ENCODE results near the gene PIP4K2C. TPM values are rescaled to one million over a fixed set of nuclear protein-coding genes. Genes with fewer than 3 reads are reported as not detected.
A peak's percentile ranks its signal among the peaks of the same experiment; 100 is the strongest.

The PIP4K2C gene
- 10 to 100 TPM; 41.6 to 47.4 (median 45.1) TPM for polyA plus RNA-seq (ENCODE audit: insufficient read length in 4 of 4)

DNA sequence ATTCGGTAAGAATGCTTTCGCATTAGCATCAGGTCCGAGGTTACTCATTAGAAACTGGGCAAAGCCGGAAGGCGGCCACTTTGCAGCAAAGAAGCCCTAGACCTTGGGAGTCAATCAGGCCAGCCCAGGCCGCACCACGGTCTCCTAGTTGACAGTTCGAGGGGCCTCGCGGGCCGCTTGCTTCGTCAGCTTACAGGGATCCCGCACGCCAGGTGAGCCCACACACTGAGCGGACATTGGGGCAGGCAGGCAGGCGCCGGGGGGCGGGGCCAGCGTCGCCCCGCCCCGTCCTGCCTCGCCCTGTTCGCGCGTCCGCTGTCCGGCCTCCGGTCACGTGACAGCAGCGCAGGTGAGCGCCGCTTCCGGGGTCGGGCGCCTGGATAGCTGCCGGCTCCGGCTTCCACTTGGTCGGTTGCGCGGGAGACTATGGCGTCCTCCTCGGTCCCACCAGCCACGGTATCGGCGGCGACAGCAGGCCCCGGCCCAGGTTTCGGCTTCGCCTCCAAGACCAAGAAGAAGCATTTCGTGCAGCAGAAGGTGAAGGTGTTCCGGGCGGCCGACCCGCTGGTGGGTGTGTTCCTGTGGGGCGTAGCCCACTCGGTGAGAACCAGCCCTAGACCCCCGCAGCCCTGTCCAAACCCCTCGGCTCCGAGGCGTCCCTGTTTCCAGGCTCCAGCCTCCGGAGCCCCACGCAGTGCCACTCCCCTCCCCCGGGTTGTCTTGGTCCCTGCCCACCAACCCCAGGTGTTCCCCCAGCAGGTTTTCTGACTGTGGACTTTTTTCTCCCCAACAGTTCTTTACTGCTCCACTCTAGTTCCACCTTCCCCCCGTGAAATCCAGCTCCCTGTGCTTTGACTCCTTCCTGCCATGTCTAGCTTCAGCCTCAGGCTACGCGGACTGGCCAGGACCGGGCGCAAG lies at the start of gene PIP4K2C:
PIP4K2C (plus strand) TSS at position 329 of the 918 bp plus-strand sequence; CDS start at position 427, 98 bp downstream.
- peak in 2 of 4 donors; percentile 65 to 76 for DNase-seq (ENCODE audit: low read depth in 4 of 4, low spot score in 3 of 4)

DNA sequence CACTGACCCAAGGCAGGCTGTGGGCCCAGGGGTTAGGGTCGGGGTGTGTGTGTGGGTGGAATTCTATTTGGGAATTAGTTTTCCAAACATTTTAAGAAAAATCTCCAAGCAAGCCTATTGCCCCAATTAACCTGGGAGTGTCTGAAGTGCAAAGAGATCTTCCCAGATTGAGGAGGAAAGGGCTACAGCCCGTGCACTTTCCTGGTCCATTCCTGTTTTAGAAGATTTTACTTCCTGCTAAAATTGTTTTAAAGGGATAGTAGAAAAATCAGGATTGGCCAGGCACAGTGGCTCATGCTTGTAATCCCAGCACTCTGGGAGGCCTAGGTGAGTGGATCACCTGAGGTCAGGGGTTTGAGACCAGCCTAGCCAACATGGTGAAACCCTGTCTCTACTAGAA lies 49.3 kb upstream of the PIP4K2C start:
- no peak for DNase-seq (ENCODE audit: low read depth in 4 of 4, low spot score in 3 of 4)

DNA sequence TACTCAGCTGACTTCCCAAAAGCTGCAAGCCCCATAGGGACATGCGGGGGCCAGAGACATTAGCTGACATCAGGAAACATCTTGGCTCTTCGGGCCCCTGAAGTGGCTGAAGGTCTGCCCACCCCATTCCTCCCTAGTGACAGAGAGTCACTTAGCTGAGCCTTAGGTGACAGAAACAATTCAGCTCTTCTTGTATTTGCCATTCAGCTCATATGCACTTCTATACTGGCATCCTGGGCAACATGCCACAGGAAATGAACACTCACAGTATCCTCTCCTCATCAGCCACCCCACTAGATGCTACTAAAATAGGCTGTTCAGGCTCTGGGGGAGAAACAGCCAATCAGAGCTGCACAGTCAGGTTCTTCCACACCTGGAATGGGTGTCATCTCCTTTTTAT lies 47.4 kb upstream of the PIP4K2C start:
- no peak for DNase-seq (ENCODE audit: low read depth in 4 of 4, low spot score in 3 of 4)

DNA sequence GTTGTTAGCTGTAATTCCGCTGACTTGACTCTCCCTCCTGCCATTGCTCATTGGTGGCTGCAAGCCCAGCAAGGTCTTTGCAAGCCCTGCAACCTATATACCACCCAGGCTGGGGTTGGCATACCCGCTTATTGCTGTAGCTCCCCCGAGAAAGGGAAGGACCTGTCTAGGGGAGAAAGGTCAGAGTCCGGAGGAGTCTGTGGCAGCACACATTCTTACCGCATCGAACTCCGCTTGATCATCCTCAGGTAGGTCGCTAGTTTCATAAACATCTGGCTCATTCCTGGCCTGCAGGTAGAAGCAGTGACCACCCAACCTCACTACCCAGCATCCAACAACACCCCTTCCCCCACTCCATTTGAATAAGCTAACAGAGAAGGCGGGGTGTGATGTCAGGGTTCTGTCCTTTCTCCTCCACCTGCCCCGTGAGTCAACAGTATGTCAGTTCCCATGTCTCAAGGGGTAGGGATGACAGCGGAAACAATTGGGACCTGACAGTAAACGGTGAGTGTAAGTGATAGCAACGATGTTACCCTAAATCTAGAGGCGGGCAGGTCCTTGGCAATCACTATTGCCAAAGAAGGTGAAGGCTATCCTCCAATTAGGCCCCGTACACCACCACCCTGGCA lies 45.1 kb upstream of the PIP4K2C start:
- DNase-seq (ENCODE audit: low read depth in 4 of 4, low spot score in 3 of 4): no peak

DNA sequence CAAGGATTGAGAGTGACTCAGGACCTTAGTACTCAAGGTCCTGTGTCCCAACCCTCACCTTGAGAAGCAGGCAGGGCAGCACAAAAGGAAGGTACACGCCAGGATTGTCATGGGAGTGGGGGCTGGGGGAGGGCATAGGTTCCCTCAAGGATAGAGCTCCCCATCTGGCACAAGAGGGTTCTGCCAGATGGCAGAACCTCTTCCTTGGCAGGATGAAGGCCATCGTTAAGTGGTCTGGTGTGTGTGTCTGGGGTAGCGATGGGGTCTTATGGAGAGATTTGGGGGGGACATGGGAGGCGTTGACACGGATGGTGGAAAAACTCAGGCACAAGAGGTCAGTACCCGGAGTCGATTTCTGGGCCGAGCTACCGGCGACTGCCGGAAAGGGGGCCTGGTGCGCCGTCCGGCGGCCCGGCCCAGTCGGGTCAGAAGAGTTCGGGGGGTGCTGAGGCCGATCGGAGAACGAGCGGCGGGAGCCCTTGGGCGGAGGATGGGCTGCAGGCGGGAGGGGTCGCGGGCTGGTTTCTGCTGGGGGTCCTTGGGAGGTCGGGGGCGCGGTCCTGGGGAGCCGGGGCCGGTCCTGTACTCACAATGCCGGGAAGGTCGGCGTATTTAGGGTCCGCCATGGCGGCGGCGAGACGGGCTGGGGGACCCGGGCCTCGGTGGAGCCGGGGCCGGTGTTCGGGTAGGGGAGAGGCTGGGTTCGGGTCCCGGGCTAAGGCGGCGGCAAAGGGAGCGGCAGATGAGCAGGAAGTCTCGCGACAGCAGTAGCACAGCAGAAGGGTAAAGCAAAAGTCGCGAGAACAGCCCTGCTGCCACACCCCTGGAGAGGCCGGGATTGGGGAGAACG lies 44.3 kb upstream of the PIP4K2C start, which contains the start of gene DCTN2:
DCTN2 (minus strand) TSS at position 755 of the 850 bp plus-strand sequence; CDS start at position 626, 129 bp downstream.
- DNase-seq (ENCODE audit: low read depth in 4 of 4, low spot score in 3 of 4): peak; percentile 89 to 94 (median 93)

DNA sequence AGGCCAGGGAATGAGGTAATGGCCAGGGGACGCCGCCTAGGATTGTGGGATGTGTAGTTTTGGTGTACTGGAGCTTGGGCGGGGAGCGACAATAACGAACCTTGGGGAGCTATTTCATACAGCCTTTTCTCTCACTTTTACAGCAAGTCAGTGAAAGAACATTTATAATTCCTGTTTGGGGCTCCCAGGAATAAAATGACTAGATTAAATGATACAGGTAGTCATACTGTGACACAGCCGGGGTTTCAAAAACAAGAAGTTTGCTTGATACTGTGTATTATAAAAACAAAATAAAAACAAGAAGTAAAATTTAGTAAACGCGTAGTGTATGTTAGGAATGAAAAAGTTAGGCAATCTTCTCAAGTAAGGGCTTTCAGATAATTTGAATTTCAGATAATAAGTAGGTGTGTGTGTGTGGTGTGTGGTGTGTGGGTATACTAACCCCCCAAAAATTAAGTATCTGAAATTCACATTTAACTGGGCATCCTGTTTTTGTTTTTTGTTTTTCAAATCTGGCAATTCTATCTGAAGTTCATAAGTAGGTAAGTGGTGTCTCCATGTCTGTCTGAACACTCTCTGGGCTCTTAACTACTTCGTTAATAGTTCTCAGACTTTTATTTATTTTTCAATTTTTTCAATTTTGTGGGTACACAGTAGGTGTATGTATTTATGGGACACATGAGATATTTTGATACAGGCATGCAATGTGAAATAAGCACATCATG lies 43.5 kb upstream of the PIP4K2C start:
- DNase-seq (ENCODE audit: low read depth in 4 of 4, low spot score in 3 of 4): no peak

DNA sequence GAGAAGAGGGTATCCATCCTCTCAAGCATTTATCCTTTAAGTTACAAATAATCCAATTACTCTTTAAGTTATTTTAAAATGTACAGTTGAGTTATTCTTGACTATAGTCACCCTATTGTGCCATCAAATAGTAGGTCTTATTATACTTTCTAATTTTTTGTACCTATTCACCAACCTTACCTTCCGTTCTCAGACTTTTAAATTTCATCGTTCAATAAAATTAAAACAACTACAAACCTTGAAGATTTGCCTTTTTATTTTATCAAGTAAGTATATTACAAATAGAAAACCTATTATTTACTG lies 43.0 kb upstream of the PIP4K2C start:
- no peak for DNase-seq (ENCODE audit: low read depth in 4 of 4, low spot score in 3 of 4)

DNA sequence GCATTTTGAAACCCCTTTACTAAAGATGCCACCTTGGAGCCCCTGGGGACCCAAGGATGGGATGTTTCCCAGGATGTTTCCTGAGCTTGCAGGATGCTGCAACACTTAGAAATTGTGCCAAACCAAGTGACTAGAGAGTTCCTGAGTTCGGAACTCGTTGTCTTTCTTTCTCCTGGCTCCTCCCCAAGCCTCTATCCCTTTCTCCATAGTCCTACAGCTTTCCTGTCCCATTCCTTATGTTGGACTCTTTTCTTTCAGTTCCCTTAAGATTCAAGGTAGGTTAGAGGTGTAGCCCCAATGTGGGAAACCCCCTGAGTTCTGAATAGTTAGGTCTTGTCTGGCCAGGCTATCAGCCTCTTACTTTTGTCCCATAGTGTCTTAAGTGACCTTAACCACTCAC lies 42.5 kb upstream of the PIP4K2C start:
- DNase-seq (ENCODE audit: low read depth in 4 of 4, low spot score in 3 of 4): no peak

DNA sequence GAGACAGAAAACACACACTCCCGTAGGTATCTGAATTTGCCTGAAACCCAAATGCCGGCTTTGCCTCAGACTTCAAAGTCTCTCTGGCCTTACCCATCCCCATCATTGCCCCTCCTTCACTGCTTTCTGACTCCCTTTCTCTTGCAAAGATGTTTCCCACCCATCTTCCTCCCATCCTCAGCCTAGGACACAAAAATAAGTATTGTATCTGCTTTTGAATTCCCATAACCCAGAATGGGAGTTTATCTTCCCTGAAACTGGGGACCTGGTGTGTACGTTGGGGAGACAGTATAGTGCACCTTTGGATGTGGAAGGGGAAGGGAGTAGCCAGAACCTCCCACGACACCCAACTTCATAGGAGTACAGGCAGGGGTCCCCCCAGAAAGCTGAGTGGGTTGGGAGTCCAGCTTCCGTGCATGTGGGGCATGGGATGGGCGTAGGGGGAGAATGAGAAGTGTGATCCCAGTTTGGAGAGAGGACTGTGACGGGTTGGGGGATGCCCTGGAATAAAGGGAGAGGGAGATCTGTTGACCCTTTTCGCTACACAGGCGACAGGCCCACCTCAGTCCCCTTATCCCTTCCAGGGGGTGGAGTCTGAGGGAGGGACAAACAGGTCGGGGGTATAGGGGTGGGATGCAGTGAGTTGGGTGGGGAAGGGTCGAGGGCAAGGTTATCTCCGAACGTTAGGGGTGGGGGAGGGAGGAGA lies 41.6 kb upstream of the PIP4K2C start:
- DNase-seq (ENCODE audit: low read depth in 4 of 4, low spot score in 3 of 4): no peak

DNA sequence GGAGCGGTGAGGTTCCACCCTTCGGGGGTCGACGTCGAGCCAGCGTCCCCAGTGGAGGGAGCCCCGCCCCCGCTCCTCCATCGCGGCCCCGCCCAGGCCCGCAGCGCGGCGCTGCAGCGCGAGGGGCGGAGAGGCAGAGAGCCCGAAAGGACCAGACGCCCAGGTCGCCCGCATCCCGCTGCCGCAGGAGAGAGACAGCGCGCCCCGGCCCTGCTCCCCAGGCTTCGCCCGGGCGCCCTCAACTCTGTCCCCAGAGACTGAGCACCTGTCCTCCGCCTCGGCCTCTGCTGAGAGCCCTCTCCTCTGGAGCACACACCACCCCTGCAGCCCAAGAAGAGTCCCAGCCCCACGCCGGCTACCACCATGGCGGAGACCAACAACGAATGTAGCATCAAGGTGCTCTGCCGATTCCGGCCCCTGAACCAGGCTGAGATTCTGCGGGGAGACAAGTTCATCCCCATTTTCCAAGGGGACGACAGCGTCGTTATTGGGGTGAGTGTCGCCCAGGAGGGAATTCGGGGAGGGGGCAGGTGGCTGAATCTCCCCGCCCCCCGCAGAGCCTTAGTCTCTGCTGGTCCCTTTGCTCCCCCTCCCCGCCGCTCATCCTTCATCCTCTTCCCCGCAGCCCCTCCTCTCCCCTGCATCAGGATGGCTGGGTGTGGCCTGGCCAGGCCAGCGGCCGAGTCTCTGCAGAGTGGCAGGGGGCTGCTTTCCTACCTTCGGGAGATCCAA lies 40.9 kb upstream of the PIP4K2C start, which contains the start of gene KIF5A:
KIF5A (plus strand) TSS at position 136 of the 732 bp plus-strand sequence; CDS start at position 364, 228 bp downstream.
- no peak for DNase-seq (ENCODE audit: low read depth in 4 of 4, low spot score in 3 of 4)

DNA sequence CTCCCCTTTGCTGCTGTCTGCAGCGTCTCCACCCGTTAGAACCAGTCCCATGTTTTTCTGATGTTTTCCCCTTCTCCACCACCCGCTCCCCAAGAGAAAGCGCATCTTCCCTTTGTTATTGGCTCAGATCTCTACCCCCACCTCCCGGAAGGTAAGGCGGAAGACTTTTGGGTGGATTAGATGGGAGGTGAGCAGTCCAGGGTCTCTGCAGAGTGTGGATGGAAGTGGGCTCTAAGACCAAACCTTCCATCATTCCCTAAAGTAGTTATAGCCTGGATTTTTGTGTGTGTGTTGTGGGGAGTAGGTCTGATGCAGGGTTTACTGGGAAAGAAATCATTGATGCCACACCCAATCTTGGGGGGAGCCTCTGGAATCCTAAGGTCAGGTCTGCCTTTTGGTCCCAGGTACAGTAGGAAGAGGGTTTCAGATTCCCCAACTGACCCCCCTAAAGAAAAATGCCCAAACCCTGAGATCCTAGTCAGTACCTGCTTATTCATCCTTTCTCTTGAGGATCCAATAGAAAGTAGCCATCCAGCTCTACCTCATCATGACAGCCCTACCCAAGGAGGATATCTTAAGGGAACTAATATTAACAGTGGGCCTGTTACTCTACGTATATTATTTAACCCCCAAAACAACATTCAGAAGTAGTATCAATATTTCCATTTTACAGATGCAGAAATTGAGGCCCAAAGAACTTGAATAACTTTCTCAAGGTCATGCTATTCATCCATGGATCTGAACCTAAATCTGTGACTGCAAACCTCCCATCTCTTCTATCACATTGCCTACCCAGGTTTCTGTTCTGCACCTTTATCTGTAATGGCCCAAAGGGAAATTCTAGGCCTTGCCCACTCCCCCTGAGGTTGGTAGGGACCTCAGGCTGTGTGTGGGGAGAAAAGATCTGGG lies 40.1 kb upstream of the PIP4K2C start:
- DNase-seq (ENCODE audit: low read depth in 4 of 4, low spot score in 3 of 4): no peak

DNA sequence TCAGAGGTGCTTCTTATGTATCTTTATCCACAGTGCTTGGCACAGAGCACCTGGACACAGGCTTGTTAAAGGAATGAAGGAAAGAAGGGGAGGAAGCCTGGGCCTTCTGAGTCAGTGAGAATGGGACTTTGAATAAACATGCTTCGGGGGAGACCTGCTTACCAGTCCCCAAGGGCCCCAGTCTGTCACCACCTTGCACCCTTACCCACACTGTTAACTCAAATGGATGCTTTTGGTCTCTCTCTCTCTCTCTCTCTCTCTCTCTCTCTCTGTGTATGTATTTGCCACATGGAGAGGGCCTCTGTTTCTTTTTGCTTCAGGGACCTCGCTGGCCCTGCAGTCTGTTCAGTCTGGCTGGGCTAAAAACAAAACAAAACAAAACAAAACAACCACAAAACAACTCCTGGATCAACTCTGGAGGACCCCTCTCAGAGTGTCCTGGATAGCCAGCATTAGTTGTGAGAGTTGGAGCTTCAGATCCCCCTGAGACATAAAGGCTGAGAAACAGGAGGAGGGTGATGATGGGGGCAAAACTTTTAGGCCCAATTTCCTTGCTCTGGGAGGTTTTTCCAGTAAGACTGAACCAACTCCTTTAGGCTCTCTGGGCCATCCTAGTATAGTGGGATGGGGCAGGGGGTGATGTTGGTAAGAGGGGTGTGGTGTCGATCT lies 39.2 kb upstream of the PIP4K2C start:
- no peak for DNase-seq (ENCODE audit: low read depth in 4 of 4, low spot score in 3 of 4)

DNA sequence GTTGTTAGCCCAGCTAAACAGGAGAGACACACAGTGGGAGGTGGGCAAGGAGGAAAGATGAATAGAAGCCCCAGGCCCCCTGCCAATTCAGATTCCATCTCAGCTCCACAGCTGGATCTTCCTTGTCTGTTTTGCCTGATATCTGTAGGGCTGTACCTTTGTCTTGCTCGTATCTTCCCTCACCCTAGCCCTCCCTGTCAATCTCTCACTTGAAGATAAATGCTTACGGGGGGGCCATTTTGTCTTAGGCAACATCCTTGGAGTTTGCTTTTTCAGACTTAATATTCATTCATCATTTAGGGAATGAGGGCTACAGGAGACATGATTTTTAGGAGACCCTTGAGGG lies 38.7 kb upstream of the PIP4K2C start:
- no peak for DNase-seq (ENCODE audit: low read depth in 4 of 4, low spot score in 3 of 4)

DNA sequence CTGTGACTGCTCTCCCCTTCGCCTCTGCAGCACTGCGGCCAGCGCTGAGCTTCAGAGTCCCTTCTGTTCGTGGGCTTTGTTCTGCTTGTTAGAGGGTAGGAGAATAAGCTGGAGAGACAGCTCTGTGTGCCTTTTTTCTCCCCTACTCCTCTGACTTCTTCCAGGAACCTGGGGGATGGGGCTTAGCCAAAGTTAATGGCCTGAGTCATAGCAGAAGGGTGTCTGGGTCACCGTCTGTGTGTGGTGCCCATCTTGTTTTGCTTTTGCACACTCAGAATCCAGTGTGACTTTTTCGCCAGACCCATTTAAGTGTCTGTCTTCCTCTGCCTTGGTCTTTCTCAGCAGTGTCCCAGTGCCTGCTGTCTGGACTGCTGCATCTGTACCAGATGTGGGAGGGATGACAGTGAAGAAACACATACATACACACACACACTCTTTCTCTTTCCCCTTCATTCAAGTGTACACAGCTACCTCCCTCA lies 38.1 kb upstream of the PIP4K2C start:
- no peak for DNase-seq (ENCODE audit: low read depth in 4 of 4, low spot score in 3 of 4)

DNA sequence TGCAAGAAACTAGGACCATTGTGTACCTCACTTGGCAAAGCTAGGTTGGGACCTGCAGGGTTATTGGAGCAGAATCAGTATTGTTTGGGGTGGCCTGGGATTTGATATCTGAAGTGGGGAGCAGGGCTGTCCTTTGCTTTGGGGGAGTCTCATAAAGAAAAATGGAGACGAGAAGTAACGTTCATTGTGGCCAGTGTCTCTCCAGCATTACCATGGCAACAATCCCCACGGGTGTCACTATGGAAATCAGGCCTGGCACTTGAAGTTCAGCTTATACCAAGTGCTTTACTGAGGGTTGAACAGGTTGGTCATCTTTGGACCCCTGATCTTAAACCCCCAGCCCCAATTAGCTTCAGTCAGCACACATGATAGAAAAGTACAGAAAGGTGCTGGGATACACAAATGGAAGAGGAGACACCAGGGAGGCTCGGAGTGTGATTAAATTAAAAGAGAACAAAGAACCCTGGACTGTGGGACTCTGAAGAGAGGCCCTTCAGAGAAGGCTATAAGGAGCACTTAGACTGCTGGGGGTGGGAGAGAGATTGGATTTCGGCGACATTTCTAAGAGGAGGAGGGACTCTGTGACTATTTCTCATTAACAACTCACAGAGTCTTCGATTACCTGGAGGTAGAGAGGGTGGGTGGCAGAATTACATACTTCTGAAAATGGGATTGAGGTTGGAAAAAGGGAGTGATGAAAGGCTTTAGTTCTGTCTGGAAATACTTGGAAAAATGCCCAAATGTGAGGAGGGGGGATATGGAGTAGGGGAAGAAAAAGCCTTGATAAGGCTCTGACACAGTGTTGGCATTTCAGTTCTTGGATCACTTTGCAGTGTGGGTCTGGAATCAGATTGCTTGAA lies 37.4 kb upstream of the PIP4K2C start:
- DNase-seq (ENCODE audit: low read depth in 4 of 4, low spot score in 3 of 4): no peak

DNA sequence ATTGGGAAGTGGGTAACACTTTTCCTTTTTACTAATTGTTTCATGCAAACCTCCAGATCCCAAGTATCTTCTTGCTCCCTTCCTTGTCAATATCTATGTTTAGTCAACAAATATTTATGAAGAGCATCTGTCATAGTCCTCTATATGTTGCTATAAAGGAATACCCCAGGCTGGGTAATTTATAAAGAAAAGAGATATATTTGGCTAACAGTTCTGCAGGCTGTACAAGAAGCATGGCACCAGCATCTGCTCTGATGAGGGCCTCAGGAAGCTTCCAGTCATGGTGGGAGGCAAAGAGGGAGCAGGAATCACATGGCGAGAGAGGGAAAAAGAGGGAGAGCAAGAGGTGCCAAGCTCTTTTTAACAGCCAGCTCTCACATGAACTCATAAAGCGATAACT lies 36.5 kb upstream of the PIP4K2C start:
- no peak for DNase-seq (ENCODE audit: low read depth in 4 of 4, low spot score in 3 of 4)

All from right renal pelvis (tissue), 4 donors.